Activated CD4-positive, alpha-beta T cell treated with anti-CD3 and anti-CD28 coated beads, Interleukin-2, amount 50 U/mL, for 16 hours (primary cell): Measurements from ENCODE around the gene TSPAN16.
A peak's percentile ranks its signal among the peaks of the same experiment; 100 is the strongest.
"Not testable (repeated sequence)": the region's sequence is repeated elsewhere in the genome, so short reads cannot be mapped to it uniquely, and the experiment has no call there.

Experiments
- DNase-seq: peaks from one replicate; pipeline ENCODE4 v3.0.0-alpha.2; 2020

Gene TSPAN16

GRCh38 chr19:11269408-11269807 lies 26.6 kb upstream of the TSPAN16 start:
- DNase-seq, result no peak

GRCh38 chr19:11273296-11273695 lies 22.7 kb upstream of the TSPAN16 start:
- no peak for DNase-seq

GRCh38 chr19:11273989-11274388 lies 22.0 kb upstream of the TSPAN16 start:
- no peak for DNase-seq

GRCh38 chr19:11274533-11275086 lies 21.4 kb upstream of the TSPAN16 start:
- no peak for DNase-seq

GRCh38 chr19:11278670-11279069 lies 17.3 kb upstream of the TSPAN16 start:
- no peak for DNase-seq

GRCh38 chr19:11279505-11280236 lies 16.3 kb upstream of the TSPAN16 start:
- peak; percentile 83 for DNase-seq

GRCh38 chr19:11281356-11282049 lies 14.5 kb upstream of the TSPAN16 start:
- no peak for DNase-seq

GRCh38 chr19:11284515-11284914 lies 11.4 kb upstream of the TSPAN16 start:
- DNase-seq, result no peak

GRCh38 chr19:11286312-11286974 lies 9.5 kb upstream of the TSPAN16 start:
- no peak for DNase-seq

- DNase-seq, result no peak
Observed at GRCh38 chr19:11288349-11288748, 7.6 kb upstream of the TSPAN16 start.

GRCh38 chr19:11290256-11290655 lies 5.7 kb upstream of the TSPAN16 start:
- DNase-seq, result no peak

- no peak for DNase-seq
Observed at GRCh38 chr19:11291415-11291814, 4.5 kb upstream of the TSPAN16 start.

GRCh38 chr19:11291991-11292390 lies 4.0 kb upstream of the TSPAN16 start:
- DNase-seq, result no peak

- peak; percentile 90 for DNase-seq
Observed at GRCh38 chr19:11293433-11294389, 2.2 kb upstream of the TSPAN16 start.

GRCh38 chr19:11295180-11295579 lies 780 bp upstream of the TSPAN16 start:
- DNase-seq, result no peak

- DNase-seq, result no peak
Observed at GRCh38 chr19:11296264-11296663, 304 bp downstream of the TSPAN16 start.

- DNase-seq, result no peak
Observed at GRCh38 chr19:11299946-11300810, 4.2 kb downstream of the TSPAN16 start.

GRCh38 chr19:11300811-11301120 lies 4.8 kb downstream of the TSPAN16 start:
- DNase-seq, result no peak

GRCh38 chr19:11304936-11305335 lies 9.0 kb downstream of the TSPAN16 start:
- DNase-seq, result no peak

GRCh38 chr19:11306337-11306736 lies 10.4 kb downstream of the TSPAN16 start:
- no peak for DNase-seq

GRCh38 chr19:11320278-11320995 lies 24.5 kb downstream of the TSPAN16 start:
- DNase-seq, result not testable (repeated sequence)
